Lower lobe of right lung (tissue), 2 donors: ENCODE data around the gene TNFRSF12A. TPM values are rescaled to one million over a fixed set of nuclear protein-coding genes. Genes with fewer than 3 reads are reported as not detected.
A peak's percentile ranks its signal among the peaks of the same experiment; 100 is the strongest.

Experiments used
- ATAC-seq, 2 donors: fragments of 200-7000 bp; cut with Tn5 transposase; one replicate each; pipeline ENCODE4 v1.9.1; 2020 to 2022; ENCODE audit warnings: mild to moderate bottlenecking in 2 of 2, moderate library complexity in 2 of 2
- DNase-seq: peaks from one replicate; pipeline ENCODE4 v3.0.0-alpha.2; 2020
- H3K27ac ChIP-seq: fragments of 200-600 bp; one replicate; pipeline ENCODE4 v1.8.0; 2022
- H3K27me3 ChIP-seq: fragments of 200-600 bp; one replicate; pipeline ENCODE4 v1.8.0; 2022; ENCODE audit warnings: low read depth
- H3K36me3 ChIP-seq: fragments of 200-600 bp; one replicate; pipeline ENCODE4 v1.8.0; 2022; ENCODE audit warnings: mild to moderate bottlenecking
- H3K4me1 ChIP-seq: fragments of 200-600 bp; one replicate; pipeline ENCODE4 v1.8.0; 2022
- H3K4me3 ChIP-seq: fragments of 200-600 bp; one replicate; pipeline ENCODE4 v1.8.0; 2022; ENCODE audit warnings: mild to moderate bottlenecking
- H3K9me3 ChIP-seq: fragments of 200-600 bp; one replicate; pipeline ENCODE4 v1.8.0; 2022
- CTCF ChIP-seq: fragments of 200-600 bp; IDR thresholded peaks from one replicate; pipeline ENCODE4 v1.8.0; 2022; ENCODE audit warnings: antibody characterized with exemption, mild to moderate bottlenecking
- intact Hi-C: fragments of 100-400 bp; cut with DNase I; formaldehyde crosslinking; loops from one replicate; pipeline ENCODE4 v1.11.0; 2022
- total RNA-seq: library from RNA; stranded (reverse); fragmentation: NEBNext Ultra II Directional; extraction: Animal tissue kit (Norgen Biotek cat#: 25700); gene quantifications from one replicate; pipeline ENCODE4 v1.2.1, GENCODE V29; 2021
- donor health status: DM: no; HTN: yes; CAD: no; lungs with severe emphysema.

The TNFRSF12A gene
- total RNA-seq, 1 donor from 2014 or later = 28.8 TPM

- intact Hi-C loops = no loop called here
- peaks cover 32% of the 10 kb centered on the region for H3K27me3 ChIP-seq
Measured at GRCh38 chr16:3017794-3018506, 2.2 kb upstream of the TNFRSF12A start, which contains the start of gene CLDN6. TSS of gene CLDN6 (minus strand) at chr16:3018183. CDS start at chr16:3016021, 2,162 bp downstream.

GRCh38 chr16:3019594-3020246 lies 448 bp upstream of the TNFRSF12A start:
- intact Hi-C loops = no loop called here
- Histone ChIP-seq H3K36me3 (no peaks in the 10 kb centered on the region), H3K4me1 (peaks cover 59% of the 10 kb centered on the region), H3K27me3 (peaks cover 18% of the 10 kb centered on the region), H3K4me3 (peak overlapping the region; percentile 77), H3K9me3 (no peaks in the 10 kb centered on the region), H3K27ac (no peak overlapping the region)
- ATAC-seq (no peak), DNase-seq (no peak)
- TF ChIP-seq CTCF = no peak

More at GRCh38 chr16:3017794-3018506, 2.2 kb upstream of the TNFRSF12A start, which contains the start of gene CLDN6:
- ATAC-seq (no peak), DNase-seq (no peak)
- TF ChIP-seq CTCF = peak; percentile 13
- Histone ChIP-seq H3K4me1 (peaks cover 47% of the 10 kb centered on the region), H3K36me3 (no peaks in the 10 kb centered on the region), H3K9me3 (no peaks in the 10 kb centered on the region), H3K4me3 (no peak within 1 kb of the TSS), H3K27ac (no peak within 1 kb of the TSS)

- H3K27me3 ChIP-seq = peaks cover 18% of the 10 kb centered on the region
- no peak for TF ChIP-seq CTCF
- DNase-seq (peak; percentile 89), ATAC-seq (peak; percentile 67 to 79)
- peak overlapping the region; percentile 94 for H3K27ac ChIP-seq
- H3K36me3 ChIP-seq = peaks cover under 1% of the 10 kb centered on the region
- H3K4me1 ChIP-seq = peaks cover 66% of the 10 kb centered on the region
- intact Hi-C loops = no loop called here
- H3K9me3 ChIP-seq = no peaks in the 10 kb centered on the region
- peak overlapping the region; percentile 77 for H3K4me3 ChIP-seq
Measured at GRCh38 chr16:3020604-3021448, 658 bp downstream of the TNFRSF12A start.

GRCh38 chr16:3021449-3022207 lies 1.5 kb downstream of the TNFRSF12A start:
- ATAC-seq (peak; percentile 65 to 77), DNase-seq (peak; percentile 90)
- Histone ChIP-seq H3K27me3 (peaks cover 18% of the 10 kb centered on the region), H3K9me3 (no peaks in the 10 kb centered on the region), H3K27ac (peak overlapping the region; percentile 94), H3K36me3 (peaks cover 9% of the 10 kb centered on the region), H3K4me3 (peak overlapping the region; percentile 77), H3K4me1 (peaks cover 66% of the 10 kb centered on the region)
- peak; percentile 33 for TF ChIP-seq CTCF
- intact Hi-C loops = no loop called here
